NCI-H226 (cell line): ENCODE data around the gene TMEM50A.
"Not testable (repeated sequence)": the region's sequence is repeated elsewhere in the genome, so short reads cannot be mapped to it uniquely, and the experiment has no call there.

Source experiments
- DNase-seq: peaks from one replicate; pipeline ENCODE4 v3.0.0-alpha.2; 2015

The TMEM50A gene

GRCh38 chr1:25338188-25338981, at the start of gene TMEM50A:
TSS of gene TMEM50A (plus strand) at chr1:25338334. CDS start at chr1:25340487, 2,153 bp downstream.
- peak; percentile 72 for DNase-seq

GRCh38 chr1:25288573-25289101, 49.5 kb upstream of the TMEM50A start:
- DNase-seq: not testable (repeated sequence)

- not testable (repeated sequence) for DNase-seq
Measured at GRCh38 chr1:25290043-25290442, 48.1 kb upstream of the TMEM50A start.

GRCh38 chr1:25293426-25293825, 44.7 kb upstream of the TMEM50A start:
- DNase-seq: not testable (repeated sequence)

- not testable (repeated sequence) for DNase-seq
Measured at GRCh38 chr1:25294889-25295826, 43.0 kb upstream of the TMEM50A start.

GRCh38 chr1:25296501-25296900, 41.6 kb upstream of the TMEM50A start:
- not testable (repeated sequence) for DNase-seq

GRCh38 chr1:25300729-25301128, 37.4 kb upstream of the TMEM50A start:
- not testable (repeated sequence) for DNase-seq

GRCh38 chr1:25302330-25302729, 35.8 kb upstream of the TMEM50A start:
- not testable (repeated sequence) for DNase-seq

GRCh38 chr1:25304936-25305335, 33.2 kb upstream of the TMEM50A start:
- not testable (repeated sequence) for DNase-seq

GRCh38 chr1:25308168-25308567, 30.0 kb upstream of the TMEM50A start:
- DNase-seq: not testable (repeated sequence)

- DNase-seq: not testable (repeated sequence)
Measured at GRCh38 chr1:25309085-25309484, 29.0 kb upstream of the TMEM50A start.

GRCh38 chr1:25309486-25309885, 28.6 kb upstream of the TMEM50A start:
- not testable (repeated sequence) for DNase-seq

GRCh38 chr1:25312806-25313470, 25.2 kb upstream of the TMEM50A start:
- DNase-seq: not testable (repeated sequence)

- peak; percentile 92 for DNase-seq
Measured at GRCh38 chr1:25320314-25320938, 17.7 kb upstream of the TMEM50A start.

- not testable (repeated sequence) for DNase-seq
Measured at GRCh38 chr1:25322127-25322526, 16.0 kb upstream of the TMEM50A start.

- not testable (repeated sequence) for DNase-seq
Measured at GRCh38 chr1:25324407-25324806, 13.7 kb upstream of the TMEM50A start.

- DNase-seq: not testable (repeated sequence)
Measured at GRCh38 chr1:25327864-25328790, 10.0 kb upstream of the TMEM50A start.

GRCh38 chr1:25328791-25329185, 9.3 kb upstream of the TMEM50A start:
- not testable (repeated sequence) for DNase-seq

- DNase-seq: not testable (repeated sequence)
Measured at GRCh38 chr1:25329336-25329735, 8.8 kb upstream of the TMEM50A start.

GRCh38 chr1:25329950-25330349, 8.2 kb upstream of the TMEM50A start:
- DNase-seq: peak; percentile 45

- DNase-seq: not testable (repeated sequence)
Measured at GRCh38 chr1:25336922-25337354, 1.2 kb upstream of the TMEM50A start.
